HG03064 (cell line): ENCODE measurements around the gene HOXD10.

Source experiments
- ATAC-seq: cut with Tn5 transposase; IDR thresholded peaks from one replicate; pipeline ENCODE4 v1.9.1; 2021; ENCODE audit warnings: low read depth; ENCODE audit not compliant: unreplicated experiment

Gene HOXD10

DNA sequence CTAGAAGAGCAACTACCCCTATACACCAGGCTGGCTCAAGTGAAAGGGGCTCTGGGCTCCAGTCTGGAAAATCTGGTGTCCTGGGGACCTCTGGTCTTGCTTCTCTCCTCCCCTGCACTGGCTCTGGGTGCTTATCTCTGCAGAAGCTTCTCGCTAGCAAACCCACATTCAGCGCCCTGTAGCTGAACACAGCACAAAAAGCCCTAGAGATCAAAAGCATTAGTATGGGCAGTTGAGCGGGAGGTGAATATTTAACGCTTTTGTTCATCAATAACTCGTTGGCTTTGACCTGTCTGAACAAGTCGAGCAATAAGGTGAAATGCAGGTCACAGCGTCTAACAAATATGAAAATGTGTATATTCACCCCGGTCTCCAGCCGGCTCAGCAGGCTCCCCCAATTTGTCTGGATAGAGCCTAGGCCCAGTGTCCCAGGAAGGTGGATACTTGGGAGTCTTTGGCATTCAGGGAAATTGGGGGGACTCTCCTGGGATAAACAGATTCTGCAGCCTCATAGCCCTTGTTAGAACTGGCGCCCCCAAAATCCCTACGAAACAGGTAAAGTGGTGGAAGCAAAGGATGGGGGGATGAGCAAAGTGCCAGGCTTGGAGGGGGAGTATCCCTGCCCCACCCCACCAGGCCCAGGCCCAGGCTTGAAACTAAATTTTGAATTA lies 32.3 kb downstream of the HOXD10 start:
- no peak for ATAC-seq

DNA sequence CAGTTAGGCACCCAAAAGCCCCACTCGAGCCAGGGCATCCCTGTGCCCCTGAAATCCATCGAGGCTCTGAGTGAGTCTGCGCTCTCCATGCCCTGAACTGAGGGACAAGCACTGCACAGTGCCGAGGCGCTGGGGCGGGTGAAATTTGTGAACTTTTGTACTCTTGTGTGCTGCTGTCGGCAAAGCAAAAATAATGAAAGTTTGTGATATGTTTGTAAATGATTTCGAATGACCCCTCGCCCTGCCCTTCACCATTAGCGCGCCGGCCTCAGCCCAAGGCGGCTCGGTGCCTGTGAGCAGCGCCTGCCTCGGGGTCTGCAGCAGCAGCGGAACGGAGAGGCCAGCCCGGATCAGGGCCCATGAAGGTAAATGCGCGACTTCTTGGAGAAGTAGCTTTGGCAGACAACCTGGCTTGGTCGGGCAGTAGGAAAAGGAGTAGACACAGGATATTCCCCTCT lies 32.9 kb downstream of the HOXD10 start:
- ATAC-seq: no peak

GRCh38 chr2:176149939-176150583 lies 33.5 kb downstream of the HOXD10 start:
- ATAC-seq: no peak

GRCh38 chr2:176150584-176151441 lies 34.2 kb downstream of the HOXD10 start:
- no peak for ATAC-seq

DNA sequence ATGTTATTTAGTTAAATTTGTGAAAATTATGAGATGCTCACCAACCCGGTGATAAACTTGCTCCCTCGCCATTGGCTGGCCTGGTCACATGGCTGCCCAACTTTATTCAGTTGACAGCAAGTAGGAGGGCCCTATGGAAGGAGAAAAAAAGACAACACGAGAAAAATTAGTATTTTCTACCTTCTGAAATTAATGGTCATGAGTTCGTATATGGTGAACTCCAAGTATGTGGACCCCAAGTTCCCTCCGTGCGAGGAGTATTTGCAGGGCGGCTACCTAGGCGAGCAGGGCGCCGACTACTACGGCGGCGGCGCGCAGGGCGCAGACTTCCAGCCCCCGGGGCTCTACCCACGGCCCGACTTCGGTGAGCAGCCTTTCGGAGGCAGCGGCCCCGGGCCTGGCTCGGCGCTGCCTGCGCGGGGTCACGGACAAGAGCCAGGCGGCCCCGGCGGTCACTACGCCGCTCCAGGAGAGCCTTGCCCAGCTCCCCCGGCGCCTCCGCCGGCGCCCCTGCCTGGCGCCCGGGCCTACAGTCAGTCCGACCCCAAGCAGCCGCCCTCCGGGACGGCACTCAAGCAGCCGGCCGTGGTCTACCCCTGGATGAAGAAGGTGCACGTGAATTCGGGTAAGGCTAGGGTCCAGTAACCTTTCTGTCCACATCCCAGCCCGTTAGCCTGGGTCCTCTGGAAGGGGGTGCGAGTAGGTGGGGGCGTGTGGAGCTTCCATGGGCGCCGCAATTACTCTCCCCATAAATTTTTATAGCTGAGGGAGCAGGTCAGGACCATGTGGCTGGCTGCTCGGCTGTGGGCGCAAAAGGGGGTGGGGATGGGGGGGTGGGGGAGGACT lies 35.1 kb downstream of the HOXD10 start, which contains the start of gene HOXD4:
HOXD4 (plus strand) TSS at position 109 of the 846 bp plus-strand sequence; CDS start at position 193, 84 bp downstream.
- ATAC-seq: no peak

DNA sequence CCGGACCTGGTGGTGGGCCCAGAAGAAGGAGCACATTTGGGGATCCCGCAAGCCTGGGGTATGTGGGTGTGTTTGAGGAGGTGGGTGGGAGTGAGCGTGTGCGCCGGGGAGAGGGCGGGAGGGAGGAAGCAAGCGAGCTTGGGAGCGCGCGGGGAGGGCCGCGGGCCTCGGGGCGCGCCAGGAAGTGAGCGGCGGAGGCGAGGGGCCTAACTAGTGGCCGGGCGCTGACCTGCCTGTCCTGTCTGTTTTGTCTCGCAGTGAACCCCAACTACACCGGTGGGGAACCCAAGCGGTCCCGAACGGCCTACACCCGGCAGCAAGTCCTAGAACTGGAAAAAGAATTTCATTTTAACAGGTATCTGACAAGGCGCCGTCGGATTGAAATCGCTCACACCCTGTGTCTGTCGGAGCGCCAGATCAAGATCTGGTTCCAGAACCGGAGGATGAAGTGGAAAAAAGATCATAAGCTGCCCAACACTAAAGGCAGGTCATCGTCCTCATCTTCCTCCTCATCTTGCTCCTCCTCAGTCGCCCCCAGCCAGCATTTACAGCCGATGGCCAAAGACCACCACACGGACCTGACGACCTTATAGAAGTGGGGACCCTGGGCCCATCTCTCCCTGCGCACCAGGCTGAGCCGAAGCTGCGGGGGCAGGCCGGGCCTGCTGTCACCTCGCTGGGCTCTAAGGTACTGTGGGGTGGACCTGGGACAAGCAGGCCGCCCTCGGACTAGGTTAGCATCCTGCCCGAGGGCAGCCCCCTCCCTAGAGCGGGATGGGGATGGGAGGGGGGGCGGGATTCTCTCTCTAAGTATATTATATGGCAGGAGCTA lies 36.0 kb downstream of the HOXD10 start:
- ATAC-seq: no peak

GRCh38 chr2:176154576-176155252 lies 38.1 kb downstream of the HOXD10 start:
- ATAC-seq: no peak

DNA sequence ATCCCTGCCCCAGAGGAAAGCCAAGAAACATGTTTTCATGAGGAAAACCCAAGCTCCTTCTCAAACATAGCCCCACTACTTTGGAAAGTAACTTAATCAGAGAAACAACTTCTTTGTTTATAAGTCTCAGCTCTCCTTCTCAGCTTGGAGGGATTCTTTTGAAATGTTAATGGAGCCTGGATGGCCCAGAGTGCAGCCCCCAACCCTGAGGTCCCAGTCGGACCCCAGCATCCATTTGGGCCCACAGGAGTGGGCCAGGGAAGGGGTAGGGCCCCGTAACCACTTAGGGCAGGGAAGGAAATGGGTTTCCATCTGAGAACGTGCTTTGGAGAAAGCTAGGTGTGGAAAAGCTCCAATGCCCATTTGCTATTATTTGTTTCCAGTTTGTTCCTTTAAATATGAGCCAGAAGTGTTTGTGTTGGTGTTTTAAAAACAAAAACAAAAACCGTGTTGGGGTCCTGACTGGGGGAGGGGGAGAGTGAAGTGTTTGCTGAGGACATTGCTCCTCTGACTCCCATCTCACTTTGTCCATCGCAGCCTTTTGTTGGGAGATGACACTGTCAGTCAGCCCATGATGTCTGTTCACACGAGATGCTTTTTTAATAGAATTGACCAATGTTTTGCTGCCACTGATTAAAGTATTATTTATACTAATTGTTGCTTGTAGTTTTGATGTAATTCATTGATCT lies 38.9 kb downstream of the HOXD10 start:
- ATAC-seq: no peak

DNA sequence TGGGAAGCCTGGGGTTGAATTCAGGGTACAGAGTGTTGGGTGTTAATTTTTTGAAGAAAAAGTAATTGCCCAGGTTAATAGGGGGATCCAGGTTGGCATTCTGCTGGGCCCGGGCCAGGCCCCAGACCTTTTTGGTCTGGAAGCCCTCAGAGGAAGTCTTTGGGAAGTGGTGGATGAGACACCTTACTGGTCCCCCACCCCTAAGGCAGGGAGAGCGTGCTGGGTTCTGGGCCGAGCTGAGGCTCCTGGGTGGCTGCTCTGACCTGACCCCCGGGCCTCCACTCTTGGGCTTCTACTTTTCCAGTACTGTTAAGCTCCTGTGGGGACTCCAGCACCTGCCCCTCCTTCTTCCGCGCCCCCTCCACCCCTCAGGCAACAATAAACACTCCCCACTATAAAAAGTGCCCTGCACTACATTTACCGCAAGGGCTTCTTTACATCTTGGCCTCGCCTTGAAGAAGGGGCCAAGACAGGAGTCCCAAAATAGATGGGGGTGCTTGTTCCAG lies 39.8 kb downstream of the HOXD10 start:
- ATAC-seq: no peak

- ATAC-seq: no peak
These were observed 40.4 kb downstream of the HOXD10 start, which contains the start of gene HOXD3 for GRCh38 chr2:176156807-176157498. HOXD3 (plus strand) TSS chr2:176157307; CDS start chr2:176169115, 11,808 bp downstream.

- ATAC-seq: no peak
These were observed 41.1 kb downstream of the HOXD10 start for GRCh38 chr2:176157499-176158185.

DNA sequence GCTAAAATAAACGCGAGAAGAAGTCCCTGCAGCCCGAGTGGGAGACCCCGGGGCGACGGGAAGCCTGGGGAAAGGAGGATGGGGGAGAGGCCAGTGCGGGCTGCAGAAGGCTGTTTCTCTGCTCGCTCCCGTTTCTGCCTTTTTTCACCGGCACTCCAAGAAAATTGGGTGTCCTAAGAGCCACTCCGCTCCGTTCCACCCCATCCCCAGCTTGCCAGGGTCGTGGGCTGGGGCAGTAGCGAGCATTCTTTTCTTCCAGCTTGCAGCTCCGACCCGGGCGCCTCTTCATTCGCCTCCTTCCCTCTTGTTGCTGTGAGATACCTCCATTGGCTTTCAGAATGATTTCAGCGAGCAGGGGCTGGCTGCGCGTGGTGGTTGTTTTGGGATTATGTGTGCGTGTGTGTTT lies 41.6 kb downstream of the HOXD10 start:
- ATAC-seq: no peak

- no peak for ATAC-seq
These were observed 42.5 kb downstream of the HOXD10 start for GRCh38 chr2:176158855-176159662.

- ATAC-seq: no peak
These were observed 43.2 kb downstream of the HOXD10 start for GRCh38 chr2:176159663-176160250.

DNA sequence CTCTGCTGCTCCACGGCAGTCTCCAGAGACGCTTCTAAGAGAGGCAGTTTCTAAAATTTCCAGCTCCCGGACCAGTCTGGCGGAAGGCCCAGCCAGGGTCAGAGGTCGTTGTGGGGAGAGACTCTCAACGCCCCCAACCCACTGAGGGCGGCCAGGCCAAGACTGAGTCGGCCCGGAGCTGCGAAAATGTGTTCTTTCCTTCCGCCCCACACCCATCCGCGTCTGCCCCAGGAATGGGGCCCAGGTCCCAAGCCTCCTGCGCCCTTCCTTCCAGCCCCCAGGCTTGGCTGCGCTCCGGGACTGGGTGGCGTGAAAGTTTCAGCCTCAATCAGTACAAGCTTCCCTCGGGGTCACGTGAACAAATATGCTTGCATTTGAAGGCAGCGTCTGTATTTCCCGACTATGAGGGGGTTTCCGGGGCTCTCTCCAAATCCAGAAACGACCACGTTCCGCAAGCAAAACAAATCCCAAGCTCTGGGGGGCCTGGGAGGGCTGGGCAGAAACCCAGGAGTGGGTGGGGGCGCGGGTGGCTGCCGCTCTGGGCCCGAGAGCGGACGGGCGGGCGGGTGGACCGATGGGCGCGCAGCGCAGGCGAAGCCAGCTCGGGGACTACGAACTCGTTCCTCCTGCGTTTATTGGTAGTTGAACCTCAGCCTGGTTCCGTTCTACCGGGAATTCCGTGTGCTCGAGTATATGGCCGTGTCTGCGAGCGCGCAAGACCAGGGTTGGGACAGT lies 43.8 kb downstream of the HOXD10 start:
- ATAC-seq: no peak
